GM21723 (cell line): ENCODE results near the gene DPYSL5.
"Not testable (repeated sequence)": the region's sequence is repeated elsewhere in the genome, so short reads cannot be mapped to it uniquely, and the experiment has no call there.

Experiments
- ATAC-seq: cut with Tn5 transposase; IDR thresholded peaks from one replicate; pipeline ENCODE4 v1.9.1; 2021; ENCODE audit warnings: mild to moderate bottlenecking, moderate library complexity; ENCODE audit not compliant: unreplicated experiment

Gene DPYSL5

GRCh38 chr2:26899500-26900164, 51.7 kb downstream of the DPYSL5 start:
- no peak for ATAC-seq

GRCh38 chr2:26900831-26901321, 52.9 kb downstream of the DPYSL5 start:
- ATAC-seq = no peak

- ATAC-seq = no peak
These were observed 53.6 kb downstream of the DPYSL5 start for GRCh38 chr2:26901326-26902183.

GRCh38 chr2:26903676-26904075, 55.7 kb downstream of the DPYSL5 start:
- ATAC-seq = no peak

- no peak for ATAC-seq
These were observed 56.9 kb downstream of the DPYSL5 start for GRCh38 chr2:26904839-26905238.

GRCh38 chr2:26905341-26906198, 57.6 kb downstream of the DPYSL5 start:
- no peak for ATAC-seq

GRCh38 chr2:26907416-26907815, 59.5 kb downstream of the DPYSL5 start:
- ATAC-seq = no peak

- no peak for ATAC-seq
These were observed 62.2 kb downstream of the DPYSL5 start for GRCh38 chr2:26910176-26910575.

GRCh38 chr2:26911911-26912861, 64.3 kb downstream of the DPYSL5 start:
- no peak for ATAC-seq

DNA sequence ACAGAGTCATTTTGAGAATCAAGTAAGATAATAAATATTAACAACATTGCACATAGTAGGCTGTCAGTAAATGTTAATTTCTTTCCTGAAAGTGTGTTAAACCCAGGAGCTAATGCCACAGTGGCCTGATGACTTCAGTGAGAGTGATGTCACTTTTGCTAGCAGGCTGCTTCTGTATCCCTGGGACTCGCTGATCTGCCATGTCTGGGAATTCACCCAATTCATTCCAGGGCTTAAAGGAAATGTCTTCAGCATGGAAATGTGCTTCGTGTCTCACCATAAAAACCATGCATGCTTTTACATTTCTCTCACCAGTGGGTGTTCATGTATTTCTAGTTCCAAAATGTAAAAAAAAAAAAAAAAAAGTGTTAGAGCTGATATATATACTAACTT, 65.7 kb downstream of the DPYSL5 start:
- no peak for ATAC-seq

- no peak for ATAC-seq
These were observed 66.2 kb downstream of the DPYSL5 start for GRCh38 chr2:26913999-26914658.

DNA sequence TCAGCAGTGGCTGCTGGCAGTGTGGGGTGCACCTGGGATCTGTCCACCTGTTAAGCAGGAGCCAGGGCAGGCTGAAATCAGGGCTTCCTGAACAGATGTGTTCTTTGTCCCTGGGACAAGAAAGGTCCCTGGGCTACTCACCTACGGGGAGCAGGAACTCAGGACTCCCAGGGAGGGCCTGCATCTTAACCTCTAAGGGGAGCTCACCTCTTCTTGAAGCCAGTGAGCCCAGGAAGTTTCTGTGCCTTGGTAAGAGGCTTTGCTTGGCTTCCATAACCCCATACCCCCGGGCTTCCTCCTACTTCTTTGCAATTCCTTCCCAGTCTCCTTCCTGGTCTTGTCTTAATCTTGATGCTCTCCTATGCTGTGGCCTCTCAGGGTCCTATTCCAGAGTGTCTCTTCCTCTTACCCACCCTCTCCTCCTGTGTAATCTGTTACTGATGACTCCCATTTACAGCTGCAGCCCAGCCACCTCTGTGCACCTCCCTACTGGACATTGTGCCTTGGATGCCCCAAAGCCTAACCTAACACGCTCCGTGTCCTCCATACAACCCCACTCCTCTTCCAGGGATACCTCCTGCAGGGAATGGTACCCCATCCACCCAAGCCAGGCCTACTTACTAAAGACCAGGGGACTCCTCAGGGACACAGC, 66.9 kb downstream of the DPYSL5 start:
- ATAC-seq = no peak

DNA sequence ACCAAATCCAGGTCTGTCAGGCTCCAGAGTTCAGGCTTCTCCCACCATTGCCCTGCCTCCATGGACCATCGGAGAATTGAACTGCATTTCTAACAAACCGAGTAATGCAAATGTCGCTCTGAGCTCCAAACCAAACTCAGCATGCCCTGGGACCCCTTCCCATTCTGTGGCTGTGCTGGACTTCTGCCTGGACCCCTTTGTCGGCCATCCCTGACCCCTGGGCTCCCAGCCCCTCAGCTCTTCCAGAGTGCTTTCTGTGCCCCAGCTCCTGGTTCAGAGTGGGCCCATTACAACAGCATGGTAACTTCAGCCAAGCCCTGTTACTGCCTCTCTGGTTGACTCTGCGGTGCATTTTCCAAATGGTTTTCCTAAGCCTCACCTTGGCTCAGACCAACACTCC, 67.4 kb downstream of the DPYSL5 start:
- ATAC-seq = no peak

GRCh38 chr2:26916128-26916692, 68.3 kb downstream of the DPYSL5 start:
- no peak for ATAC-seq

DNA sequence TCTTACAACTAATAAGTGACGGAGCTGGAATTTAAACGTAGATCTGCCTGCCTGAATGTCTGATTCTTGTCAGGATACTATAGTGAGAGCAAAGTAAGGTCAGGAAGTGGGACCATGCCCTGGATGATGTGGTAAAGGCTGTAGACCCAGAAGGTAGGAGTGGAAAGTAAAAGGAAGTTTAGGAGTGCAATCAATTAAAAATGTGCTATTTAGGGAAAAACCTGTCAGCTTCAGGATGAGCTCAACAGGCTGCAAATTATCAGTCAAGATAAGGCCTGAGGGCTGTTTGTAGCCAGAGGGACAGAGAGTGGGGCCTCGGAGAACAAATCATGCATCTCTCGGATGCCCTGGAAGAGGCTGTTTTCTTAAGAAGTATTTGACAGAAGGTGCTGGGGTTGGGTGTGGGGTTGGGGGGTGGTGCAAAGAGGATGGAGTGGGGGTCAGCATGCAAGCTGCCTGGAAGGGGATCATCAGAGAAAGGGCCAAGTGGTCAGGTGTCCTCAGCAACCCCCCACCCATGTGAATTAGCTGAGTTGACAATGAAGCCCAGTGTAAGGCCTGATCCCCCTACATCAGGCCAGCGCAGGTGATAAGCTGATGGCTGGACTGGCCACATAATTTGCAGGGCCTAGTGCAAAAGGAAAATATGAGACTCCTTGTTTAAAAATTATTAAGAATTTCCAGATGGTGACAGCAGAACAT, 69.4 kb downstream of the DPYSL5 start:
- no peak for ATAC-seq

DNA sequence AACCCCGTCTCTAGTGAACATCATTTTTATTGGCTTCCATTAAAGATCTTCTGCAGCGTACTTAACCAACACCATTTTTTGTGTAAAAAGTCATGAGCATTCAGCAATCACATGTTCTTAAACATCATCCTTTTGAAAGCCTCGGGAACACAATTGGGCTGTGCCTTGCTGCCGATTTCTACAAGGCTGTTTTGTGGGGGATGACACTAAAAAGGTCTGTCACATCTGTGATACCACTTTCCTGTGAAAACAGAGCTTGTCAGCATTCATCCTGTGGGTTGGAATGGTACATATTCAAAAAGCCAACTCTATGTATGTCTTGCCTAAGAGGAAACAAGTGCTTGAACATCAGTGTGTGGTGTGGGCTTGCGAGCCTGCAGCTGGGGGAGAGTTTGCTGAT, 73.4 kb downstream of the DPYSL5 start:
- ATAC-seq = no peak

DNA sequence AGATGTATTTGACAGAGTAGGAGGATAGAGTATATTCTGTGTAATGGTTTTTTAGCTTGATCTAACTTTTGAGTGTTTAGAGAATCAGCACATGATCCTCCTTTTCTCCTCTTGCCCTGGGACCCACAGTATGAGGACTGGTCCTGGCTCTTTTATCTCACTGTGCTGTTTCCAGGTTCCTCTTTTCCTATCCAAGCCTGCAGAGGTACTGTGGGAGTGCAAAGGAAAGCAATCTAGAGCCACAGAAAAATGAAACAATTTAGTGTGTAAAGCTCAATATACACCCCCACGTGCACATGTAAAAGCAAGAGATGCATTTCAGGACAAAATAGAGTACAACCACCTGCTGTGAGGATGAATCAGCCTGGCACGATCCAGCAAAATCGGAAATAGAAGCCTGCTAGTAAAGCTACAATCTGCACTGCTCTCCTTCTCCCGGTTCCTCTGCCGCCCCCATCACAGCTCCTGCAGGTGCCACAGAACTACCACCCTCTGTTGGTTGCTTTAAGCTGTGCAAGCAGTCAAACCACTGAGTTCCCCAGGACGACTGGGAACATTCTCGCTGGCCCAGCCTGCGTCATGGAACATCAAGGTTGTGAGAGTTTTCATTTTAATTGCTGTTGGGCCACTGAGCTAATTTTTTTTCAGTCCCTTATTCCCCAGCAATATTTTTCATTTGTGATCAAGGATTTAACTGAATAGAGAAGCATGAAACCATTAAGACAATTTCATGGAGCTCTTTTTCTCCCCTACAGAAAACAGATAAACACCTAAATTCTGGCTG, 74.7 kb downstream of the DPYSL5 start:
- ATAC-seq = no peak

GRCh38 chr2:26923189-26923466, 75.2 kb downstream of the DPYSL5 start:
- ATAC-seq = not testable (repeated sequence)
